Left lung (tissue), 10 donors: ENCODE results near the gene GNG10. TPM values are rescaled to one million over a fixed set of nuclear protein-coding genes. Genes with fewer than 3 reads are reported as not detected.

Experiments used
- ATAC-seq: fragments of 200-7000 bp; cut with Tn5 transposase; one replicate; pipeline ENCODE4 v1.9.1; 2020; ENCODE audit warnings: moderate library complexity
- DNase-seq, 4 donors: peaks; one replicate each; pipeline ENCODE4 v3.0.0-alpha.2; 2013 to 2020
- H3K27ac ChIP-seq, 2 donors: fragments of 200-600 bp; sonication (generic) in 1 of 2; one replicate each; pipeline versions ENCODE4 v1.5.0 to v1.8.0; 2020 to 2021
- H3K27me3 ChIP-seq, 2 donors: fragments of 200-600 bp; sonication (generic) in 1 of 2; one replicate each; pipeline versions ENCODE4 v1.5.0 to v1.8.0; 2020 to 2021
- H3K36me3 ChIP-seq, 2 donors: fragments of 200-600 bp; sonication (generic) in 1 of 2; one replicate each; pipeline versions ENCODE4 v1.5.0 to v1.8.0; 2020 to 2021
- H3K4me1 ChIP-seq, 2 donors: fragments of 200-600 bp; one replicate each; pipeline ENCODE4 v1.8.0; 2021
- H3K4me3 ChIP-seq, 2 donors: fragments of 200-600 bp; sonication (generic) in 1 of 2; one replicate each; pipeline versions ENCODE4 v1.5.0 to v1.8.0; 2020 to 2021; ENCODE audit warnings: mild to moderate bottlenecking in 1 of 2
- H3K9me3 ChIP-seq, 2 donors: fragments of 200-600 bp; sonication (generic) in 1 of 2; one replicate each; pipeline versions ENCODE4 v1.5.0 to v1.8.0; 2020 to 2021
- intact Hi-C, 2 donors: fragments of 100-400 bp; cut with DNase I; formaldehyde crosslinking; loops; one replicate each; pipeline versions ENCODE4 v1.11.2 to v1.14.2; 2022
- polyA plus RNA-seq, 6 donors: library from polyadenylated mRNA; unstranded; fragments of 120-200 nt; gene quantifications; one replicate each; pipeline ENCODE4 v1.2.1, GENCODE V29; 2013; ENCODE audit not compliant: insufficient read length in 6 of 6
- total RNA-seq, 2 donors: library from RNA; stranded (reverse); fragmentation: NEBNext Ultra II Directional; extraction: Animal tissue kit (Norgen Biotek cat#: 25700); gene quantifications; one replicate each; pipeline ENCODE4 v1.2.1, GENCODE V29; 2021
- TF ChIP-seq, protein P1 (sequence below), 2 donors: fragments of 200-600 bp; sonication (generic) in 1 of 2; IDR thresholded peaks; one replicate each; pipeline versions ENCODE4 v1.5.0 to v1.8.0; 2021; ENCODE audit warnings: antibody characterized with exemption in 2 of 2
- donor health status: DM: no; HTN: yes; CAD: no.
- donor health status: DM: no; HTN: no; CAD: no.

The GNG10 gene
- total and polyA plus RNA-seq, 8 donors = 46.3 to 79.3 (median 61.8) TPM

DNA sequence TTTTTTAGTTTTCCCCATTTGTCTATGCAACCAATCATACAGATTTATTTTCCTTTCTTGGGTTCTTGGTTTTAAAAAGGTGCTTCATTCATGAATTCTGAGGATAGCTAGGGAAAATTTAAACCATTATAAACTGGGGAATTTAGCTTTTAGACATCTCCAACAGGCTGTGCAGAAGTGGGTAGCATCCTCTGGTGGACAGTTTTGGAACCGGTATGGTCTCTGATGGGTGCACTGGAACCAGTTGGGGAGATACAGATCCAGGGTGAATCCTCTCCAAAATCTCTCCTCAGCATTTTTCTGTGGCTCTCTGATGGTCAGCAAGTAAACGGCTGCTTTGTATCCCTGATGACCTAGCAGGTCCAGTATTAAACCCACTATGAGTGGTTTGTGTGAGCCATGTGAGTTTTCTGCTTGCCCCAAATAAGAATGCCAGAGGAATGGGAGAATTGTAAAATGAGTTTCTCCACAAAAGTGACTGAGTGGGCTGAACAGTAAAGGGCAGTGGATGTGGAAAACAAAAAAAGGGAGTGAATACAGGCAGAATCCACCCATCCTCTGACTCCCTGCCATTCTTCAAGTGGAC lies 39.4 kb upstream of the GNG10 start:
- DNase-seq (peak in 1 of 4 donors; percentile 33), ATAC-seq (peak; percentile 95)
- peaks cover 0 to 13% of the 10 kb centered on the region in 2 donors for H3K4me1 ChIP-seq
- H3K9me3 ChIP-seq = no peaks in the 10 kb centered on the region
- intact Hi-C loops = no loop called here
- TF ChIP-seq, protein P1, sequence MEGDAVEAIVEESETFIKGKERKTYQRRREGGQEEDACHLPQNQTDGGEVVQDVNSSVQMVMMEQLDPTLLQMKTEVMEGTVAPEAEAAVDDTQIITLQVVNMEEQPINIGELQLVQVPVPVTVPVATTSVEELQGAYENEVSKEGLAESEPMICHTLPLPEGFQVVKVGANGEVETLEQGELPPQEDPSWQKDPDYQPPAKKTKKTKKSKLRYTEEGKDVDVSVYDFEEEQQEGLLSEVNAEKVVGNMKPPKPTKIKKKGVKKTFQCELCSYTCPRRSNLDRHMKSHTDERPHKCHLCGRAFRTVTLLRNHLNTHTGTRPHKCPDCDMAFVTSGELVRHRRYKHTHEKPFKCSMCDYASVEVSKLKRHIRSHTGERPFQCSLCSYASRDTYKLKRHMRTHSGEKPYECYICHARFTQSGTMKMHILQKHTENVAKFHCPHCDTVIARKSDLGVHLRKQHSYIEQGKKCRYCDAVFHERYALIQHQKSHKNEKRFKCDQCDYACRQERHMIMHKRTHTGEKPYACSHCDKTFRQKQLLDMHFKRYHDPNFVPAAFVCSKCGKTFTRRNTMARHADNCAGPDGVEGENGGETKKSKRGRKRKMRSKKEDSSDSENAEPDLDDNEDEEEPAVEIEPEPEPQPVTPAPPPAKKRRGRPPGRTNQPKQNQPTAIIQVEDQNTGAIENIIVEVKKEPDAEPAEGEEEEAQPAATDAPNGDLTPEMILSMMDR (IDR thresholded peaks at IDR 0.05) = peak; percentile 66 to 84
- no peaks in the 10 kb centered on the region for H3K36me3 ChIP-seq
- no peak overlapping the region for H3K4me3 ChIP-seq
- no peaks in the 10 kb centered on the region for H3K27me3 ChIP-seq
- H3K27ac ChIP-seq = no peak overlapping the region

DNA sequence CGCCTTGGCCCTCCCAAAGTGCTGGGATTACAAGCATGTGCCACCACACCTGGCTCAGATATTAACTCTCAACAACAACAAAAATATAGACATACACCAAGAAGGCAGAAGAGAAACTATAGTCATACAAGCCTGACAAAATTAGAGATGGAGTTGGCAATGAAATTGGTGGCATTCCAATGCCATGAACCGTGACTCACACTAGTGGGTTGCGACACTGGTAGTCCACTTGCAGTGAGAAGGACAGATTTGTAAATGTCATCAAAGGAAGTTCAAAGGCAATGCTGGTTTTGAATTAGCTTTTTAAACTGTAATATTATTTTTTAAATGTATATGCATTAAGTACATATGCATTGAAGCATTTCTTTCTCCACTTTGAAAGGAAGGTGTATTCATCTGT lies 38.8 kb upstream of the GNG10 start:
- H3K9me3 ChIP-seq = no peaks in the 10 kb centered on the region
- no peak overlapping the region for H3K4me3 ChIP-seq
- DNase-seq = peak in 1 of 4 donors; percentile 67
- no peaks in the 10 kb centered on the region for H3K27me3 ChIP-seq
- TF ChIP-seq, protein P1 (IDR thresholded peaks at IDR 0.05) = no peak
- peak overlapping the region in 1 of 2 donors; percentile 50 for H3K27ac ChIP-seq
- no peaks in the 10 kb centered on the region for H3K36me3 ChIP-seq
- ATAC-seq = peak; percentile 90
- H3K4me1 ChIP-seq = peaks cover 0 to 13% of the 10 kb centered on the region in 2 donors
- intact Hi-C loops = no loop called here

DNA sequence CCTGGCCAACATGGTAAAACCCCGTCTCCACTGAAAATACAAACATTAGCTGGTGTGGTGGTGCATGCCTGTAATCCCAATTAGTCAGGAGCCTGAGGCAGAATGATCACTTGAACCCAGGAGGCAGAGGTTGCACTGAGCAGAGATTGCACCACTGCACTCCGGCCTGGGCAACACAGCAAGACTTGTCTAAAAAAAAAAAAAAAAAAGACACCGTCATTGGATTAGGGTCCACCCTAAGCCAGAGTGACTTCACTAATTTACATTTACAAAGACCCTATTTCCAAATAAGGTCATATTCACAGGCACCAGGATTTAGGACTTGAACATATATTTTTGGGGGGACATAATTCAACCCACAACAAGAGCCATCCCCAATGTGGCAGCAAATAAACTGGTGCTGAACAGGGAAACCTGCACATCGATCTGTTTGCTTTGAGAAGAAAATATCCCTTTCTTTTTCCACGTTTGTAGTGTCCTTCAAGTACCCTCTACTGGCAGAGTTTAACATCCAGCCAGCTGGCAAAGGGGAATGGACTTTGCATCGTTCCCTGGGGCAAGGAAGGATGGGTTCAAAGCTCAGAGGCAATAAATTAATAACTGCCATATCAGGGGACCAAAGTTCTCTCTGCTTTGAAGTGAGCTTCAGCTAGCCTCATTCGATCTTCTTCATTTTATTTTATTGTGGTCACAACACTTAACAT lies 34.0 kb upstream of the GNG10 start:
- no peaks in the 10 kb centered on the region for H3K36me3 ChIP-seq
- no peak overlapping the region for H3K4me3 ChIP-seq
- no peak for DNase-seq
- intact Hi-C loops = no loop called here
- H3K4me1 ChIP-seq = peaks cover 1 to 24% of the 10 kb centered on the region in 2 donors
- no peak overlapping the region for H3K27ac ChIP-seq
- no peaks in the 10 kb centered on the region for H3K9me3 ChIP-seq
- TF ChIP-seq, protein P1 (IDR thresholded peaks at IDR 0.05) = no peak
- no peaks in the 10 kb centered on the region for H3K27me3 ChIP-seq
- no peak for ATAC-seq

DNA sequence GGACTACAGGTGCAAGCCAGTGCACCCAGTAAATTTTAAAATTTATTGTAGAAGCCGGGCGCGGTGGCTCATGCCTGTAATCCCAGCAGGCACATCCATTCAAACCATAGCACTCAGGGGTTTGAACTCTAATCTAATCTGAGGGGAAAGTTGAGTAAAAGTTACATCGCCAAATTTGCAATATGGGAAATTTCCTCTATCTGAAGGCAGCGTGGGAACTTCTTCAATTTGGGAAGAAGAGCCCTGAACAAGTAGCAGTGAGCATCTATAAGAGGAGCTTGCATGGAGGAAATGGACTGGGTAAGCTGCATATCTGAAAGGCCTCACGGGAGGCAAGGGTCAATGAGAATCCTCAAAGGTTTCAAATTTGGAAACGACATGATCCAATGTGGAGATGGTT lies 33.0 kb upstream of the GNG10 start:
- DNase-seq = no peak
- no peak overlapping the region for H3K27ac ChIP-seq
- peaks cover 2 to 25% of the 10 kb centered on the region in 2 donors for H3K4me1 ChIP-seq
- TF ChIP-seq, protein P1 (IDR thresholded peaks at IDR 0.05) = no peak
- H3K36me3 ChIP-seq = no peaks in the 10 kb centered on the region
- intact Hi-C loops = no loop called here
- H3K4me3 ChIP-seq = no peak overlapping the region
- no peaks in the 10 kb centered on the region for H3K27me3 ChIP-seq
- no peak for ATAC-seq
- no peaks in the 10 kb centered on the region for H3K9me3 ChIP-seq

DNA sequence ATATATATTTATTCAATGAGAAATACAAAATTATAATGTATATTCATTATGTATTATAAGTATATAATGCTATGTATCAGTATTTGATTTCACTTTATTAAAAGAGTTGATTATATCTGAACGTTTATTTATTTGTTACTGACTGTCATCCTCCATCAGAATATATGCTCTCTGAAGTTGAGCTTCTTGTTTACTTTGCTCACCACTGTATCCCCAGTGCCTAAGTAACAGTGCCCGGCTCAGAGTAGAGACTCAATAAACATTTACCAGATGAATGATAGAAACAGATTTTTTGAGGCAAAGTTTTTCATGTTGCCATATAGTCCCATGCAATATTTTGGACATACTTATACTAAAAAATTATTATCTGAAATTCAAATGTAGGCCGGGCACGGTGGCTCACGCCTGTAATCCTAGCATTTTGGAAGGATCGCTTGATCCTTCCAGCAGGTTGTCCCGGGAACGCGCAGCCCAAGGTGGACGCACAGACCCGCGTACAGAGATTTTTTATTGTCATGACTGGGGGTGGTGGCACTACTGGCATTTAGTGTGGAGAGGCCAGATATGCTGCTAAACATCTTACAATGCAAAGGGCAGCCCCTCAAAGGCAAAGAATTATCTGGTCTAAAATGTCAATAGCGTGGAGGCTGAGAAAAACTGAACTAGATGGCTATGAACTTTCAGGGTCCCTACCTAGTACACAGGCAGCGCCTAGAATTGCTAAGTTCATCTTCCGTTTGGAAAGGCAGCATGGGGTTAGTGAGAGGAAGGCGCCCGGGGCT lies 31.0 kb upstream of the GNG10 start:
- ATAC-seq (peak; percentile 43), DNase-seq (no peak)
- Histone ChIP-seq H3K36me3 (no peaks in the 10 kb centered on the region), H3K4me3 (peak overlapping the region; percentile 86 to 95), H3K27me3 (no peaks in the 10 kb centered on the region), H3K27ac (peak overlapping the region; percentile 92 to 93), H3K4me1 (peaks cover 5 to 43% of the 10 kb centered on the region in 2 donors), H3K9me3 (no peaks in the 10 kb centered on the region)
- intact Hi-C loops = no loop called here
- TF ChIP-seq, protein P1 (IDR thresholded peaks at IDR 0.05) = no peak
